ENCODE results near the gene NMNAT1.

- TF ChIP-seq POLR2A (IDR thresholded peaks at IDR 0.05; ENCODE audit: low read length) = no peak
- no peak for TF ChIP-seq GATA1 (IDR thresholded peaks at IDR 0.05; ENCODE audit: low read depth, low read length)
Measured at GRCh38 chr1:9908871-9909233, 34.4 kb upstream of the NMNAT1 start.
